Testis (tissue), 3 donors: ENCODE data around the gene YIF1A. TPM values are rescaled to one million over a fixed set of nuclear protein-coding genes. Genes with fewer than 3 reads are reported as not detected.

Experiments used
- DNase-seq: peaks from one replicate; pipeline ENCODE4 v3.0.0-alpha.2; 2019
- H3K27ac ChIP-seq, 2 donors: fragments of 200-600 bp; sonication (generic); one replicate each; pipeline ENCODE4 v1.5.1; 2019
- H3K27me3 ChIP-seq: fragments of 200-600 bp; sonication (generic); one replicate; pipeline ENCODE4 v1.5.1; 2019
- H3K36me3 ChIP-seq: fragments of 200-600 bp; sonication (generic); one replicate; pipeline ENCODE4 v1.5.1; 2017; ENCODE audit warnings: low read depth; ENCODE audit errors: missing control alignments
- H3K4me1 ChIP-seq: fragments of 200-600 bp; sonication (generic); one replicate; pipeline ENCODE4 v1.5.1; 2019
- H3K4me3 ChIP-seq, 2 donors: fragments of 200-600 bp; sonication (generic); one replicate each; pipeline ENCODE4 v1.5.1; 2017 to 2019
- H3K9me3 ChIP-seq: fragments of 200-600 bp; sonication (generic); one replicate; pipeline ENCODE4 v1.5.1; 2017
- CTCF ChIP-seq, 3 experiments: fragments of 450-650 bp in 2 of 3; fragments of 200-600 bp in 1 of 3; sonication (generic) in 1 of 3; IDR thresholded peaks; one replicate each; pipeline ENCODE4 v1.5.1; 2016 to 2019; ENCODE audit warnings: antibody characterized with exemption in 3 of 3, mild to moderate bottlenecking in 2 of 3, moderate library complexity in 1 of 3
- POLR2A ChIP-seq: fragments of 450-650 bp; IDR thresholded peaks from one replicate; pipeline ENCODE4 v1.6.1; 2017; ENCODE audit warnings: antibody characterized with exemption, mild to moderate bottlenecking, moderate library complexity
- WGBS, 2 donors: methylation state at CpG; one replicate each; pipeline ENCODE4 v1.1.5; 2018; 5-methylcytosine and 5-hydroxymethylcytosine counted together
- intact Hi-C: fragments of 100-400 bp; cut with DNase I; formaldehyde crosslinking; loops from one replicate; pipeline ENCODE4 v1.15.1; 2023; ENCODE audit warnings: low total_unique reads
- polyA plus RNA-seq: library from polyadenylated mRNA; stranded (reverse); fragments of 350-450 nt; fragmentation: Illumina TruSeq; extraction: RNeasy Lipid Tissue Mini Kit (QIAGEN cat#74804); gene quantifications from one replicate; pipeline ENCODE4 v1.2.3, GENCODE V29; 2014; ENCODE audit warnings: low read depth, low replicate concordance; ENCODE audit not compliant: insufficient read depth
- total RNA-seq, 2 donors: library from RNA; depleted of rRNA; stranded (reverse); fragments of >200 nt; gene quantifications; one replicate each; pipeline ENCODE4 v1.2.3, GENCODE V29; 2016

YIF1A gene
- total and polyA plus RNA-seq, 3 donors from 2014 or later: 60.5 to 94.1 (median 82.6) TPM

DNA sequence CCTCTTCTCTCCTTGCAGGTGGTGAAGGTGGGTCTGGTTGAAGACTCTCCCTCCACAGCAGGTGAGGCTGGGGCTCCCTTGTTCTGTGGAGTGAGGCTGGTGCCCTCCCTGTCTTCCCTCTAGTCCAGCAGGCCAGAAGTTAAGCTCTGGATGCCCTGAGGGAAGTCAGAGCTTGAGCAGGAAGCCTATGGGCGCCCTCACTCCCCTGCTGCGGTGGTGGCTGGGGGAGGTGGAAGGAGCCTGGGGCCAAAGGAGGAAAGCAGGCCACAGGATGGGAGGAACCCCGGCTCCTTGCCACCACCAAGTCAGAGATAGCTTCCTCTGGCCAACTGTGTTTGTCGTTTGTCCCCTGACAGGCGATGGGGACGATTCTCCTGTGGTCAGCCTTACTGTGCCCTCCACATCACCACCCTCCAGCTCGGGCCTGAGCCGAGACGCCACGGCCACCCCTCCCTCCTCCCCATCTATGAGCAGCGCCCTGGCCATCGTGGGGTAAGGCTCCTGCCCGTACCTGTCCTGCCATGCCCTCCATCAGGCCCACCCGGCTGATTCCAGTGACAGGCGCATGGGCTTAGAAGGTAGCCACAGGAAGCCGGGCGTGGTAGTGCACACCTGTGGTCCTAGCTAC, 50.0 kb downstream of the YIF1A start:
- 93% methylated on average over 17 of the region's 17 CpGs; no CpG with 5 or more reads in 1 of the 2 donors for WGBS, 2 donors
- Histone ChIP-seq H3K9me3 (no peaks in the 10 kb centered on the region), H3K36me3 (no peaks in the 10 kb centered on the region), H3K4me3 (no peak overlapping the region), H3K27me3 (no peaks in the 10 kb centered on the region), H3K27ac (no peak overlapping the region), H3K4me1 (peaks cover 13% of the 10 kb centered on the region)
- TF ChIP-seq CTCF (IDR thresholded peaks at IDR 0.05) (no peak), POLR2A (no peak)
- DNase-seq: no peak
- intact Hi-C loops: no loop called here

GRCh38 chr11:66237867-66238266, 51.1 kb downstream of the YIF1A start:
- Histone ChIP-seq H3K4me1 (peaks cover 13% of the 10 kb centered on the region), H3K4me3 (no peak overlapping the region), H3K27me3 (no peaks in the 10 kb centered on the region), H3K9me3 (no peaks in the 10 kb centered on the region), H3K27ac (no peak overlapping the region), H3K36me3 (no peaks in the 10 kb centered on the region)
- WGBS, 2 donors: 91 to 95% methylated on average over 5 to 6 of the region's 6 CpGs
- intact Hi-C loops: no loop called here
- DNase-seq: no peak
- TF ChIP-seq CTCF (IDR thresholded peaks at IDR 0.05) (no peak), POLR2A (no peak)

DNA sequence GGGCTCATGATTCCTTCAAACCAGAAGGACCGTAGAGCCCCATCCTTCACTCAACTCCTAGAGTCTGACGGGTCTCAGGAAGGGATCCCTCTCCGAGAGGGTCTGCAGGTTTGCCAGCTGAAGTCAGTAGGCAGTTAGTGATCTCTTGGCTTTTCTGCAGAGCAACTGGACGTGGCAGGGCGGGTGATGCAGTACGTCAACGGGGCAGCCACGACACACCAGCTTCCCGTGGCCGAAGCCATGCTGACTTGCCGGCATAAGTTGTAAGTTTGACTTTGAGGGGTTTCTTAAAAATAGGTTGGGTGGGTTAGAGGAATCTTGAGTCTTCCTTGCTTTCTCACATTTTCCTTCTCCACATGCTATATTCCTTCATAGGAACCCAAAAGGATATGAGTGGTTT, 53.8 kb downstream of the YIF1A start:
- WGBS, 2 donors: 86 to 91% methylated on average over 11 of the region's 11 CpGs
- DNase-seq: no peak
- Histone ChIP-seq H3K36me3 (no peaks in the 10 kb centered on the region), H3K27me3 (no peaks in the 10 kb centered on the region), H3K9me3 (no peaks in the 10 kb centered on the region), H3K4me1 (no peaks in the 10 kb centered on the region), H3K4me3 (no peak overlapping the region), H3K27ac (no peak overlapping the region)
- intact Hi-C loops: no loop called here
- TF ChIP-seq CTCF (IDR thresholded peaks at IDR 0.05): no peak
- TF ChIP-seq POLR2A: no peak

Other genes with a start within 250 kb of the YIF1A start
- gene GAL3ST3, start 240.0 kb downstream of the YIF1A start, total RNA-seq: 1 to 10 TPM; 2.0 to 4.0 TPM
- gene GAL3ST3, start 240.0 kb downstream of the YIF1A start, polyA plus RNA-seq: 0.84 TPM
- gene SF3B2, start 236.8 kb downstream of the YIF1A start, total RNA-seq: 100 to 1,000 TPM; 307 to 315 TPM
- 341 TPM for gene SF3B2, start 236.8 kb downstream of the YIF1A start, polyA plus RNA-seq
- gene PACS1, start 218.9 kb downstream of the YIF1A start, total RNA-seq: 100 to 1,000 TPM; 130 to 131 TPM
- 111 TPM for gene PACS1, start 218.9 kb downstream of the YIF1A start, polyA plus RNA-seq
- 10 to 100 TPM; 45.9 to 53.5 TPM for gene KLC2, start 31.4 kb downstream of the YIF1A start, total RNA-seq
- gene KLC2, start 31.4 kb downstream of the YIF1A start, polyA plus RNA-seq: 51.7 TPM
- 100 to 1,000 TPM in 1 of 2 donors, 10 to 100 TPM in 1; 63.2 to 107 TPM for gene RAB1B, start 20.5 kb downstream of the YIF1A start, total RNA-seq
- 180 TPM for gene RAB1B, start 20.5 kb downstream of the YIF1A start, polyA plus RNA-seq
- gene CNIH2, start 11.0 kb downstream of the YIF1A start, total RNA-seq: 1 to 10 TPM; 4.0 to 7.4 TPM
- gene CNIH2, start 11.0 kb downstream of the YIF1A start, polyA plus RNA-seq: 17.3 TPM
- 1 to 10 TPM; 1.4 to 1.7 TPM for gene TMEM151A, start 2.8 kb upstream of the YIF1A start, total RNA-seq
- gene TMEM151A, start 2.8 kb upstream of the YIF1A start, polyA plus RNA-seq: 0.90 TPM
- 1 to 10 TPM; 3.9 to 6.4 TPM for gene CD248, start 27.9 kb upstream of the YIF1A start, total RNA-seq
- 35.5 TPM for gene CD248, start 27.9 kb upstream of the YIF1A start, polyA plus RNA-seq
- 1 to 10 TPM; 8.2 to 8.5 TPM for gene RIN1, start 47.3 kb upstream of the YIF1A start, total RNA-seq
- 4.7 TPM for gene RIN1, start 47.3 kb upstream of the YIF1A start, polyA plus RNA-seq
- gene BRMS1, start 56.0 kb upstream of the YIF1A start, total RNA-seq: 10 to 100 TPM; 55.5 to 59.4 TPM
- 67.5 TPM for gene BRMS1, start 56.0 kb upstream of the YIF1A start, polyA plus RNA-seq
- 10 to 100 TPM; 28.2 to 45.1 TPM for gene B4GAT1, start 58.5 kb upstream of the YIF1A start, total RNA-seq
- gene B4GAT1, start 58.5 kb upstream of the YIF1A start, polyA plus RNA-seq: 23.2 TPM
- gene SLC29A2, start 82.6 kb upstream of the YIF1A start, total RNA-seq: 1 to 10 TPM; 1.6 to 3.1 TPM
- gene SLC29A2, start 82.6 kb upstream of the YIF1A start, polyA plus RNA-seq: 1.2 TPM
- 1 to 10 TPM in 1 of 2 donors, under 1 TPM in 1; 0.50 to 1.4 TPM for gene NPAS4, start 131.9 kb upstream of the YIF1A start, total RNA-seq
- 0.09 TPM for gene NPAS4, start 131.9 kb upstream of the YIF1A start, polyA plus RNA-seq
- gene MRPL11, start 149.7 kb upstream of the YIF1A start, total RNA-seq: 10 to 100 TPM; 21.2 to 23.7 TPM
- gene MRPL11, start 149.7 kb upstream of the YIF1A start, polyA plus RNA-seq: 50.0 TPM
- 10 to 100 TPM; 13.0 to 17.7 TPM for gene PELI3, start 177.8 kb upstream of the YIF1A start, total RNA-seq
- 10.2 TPM for gene PELI3, start 177.8 kb upstream of the YIF1A start, polyA plus RNA-seq
- 10 to 100 TPM; 29.3 to 31.0 TPM for gene DPP3, start 191.3 kb upstream of the YIF1A start, total RNA-seq
- gene DPP3, start 191.3 kb upstream of the YIF1A start, polyA plus RNA-seq: 24.8 TPM
- 10 to 100 TPM; 86.1 to 89.3 TPM for gene BBS1, start 221.5 kb upstream of the YIF1A start, total RNA-seq
- gene BBS1, start 221.5 kb upstream of the YIF1A start, polyA plus RNA-seq: 42.9 TPM